ENCODE measurements around the gene ERC2.
"Not testable (repeated sequence)": the region's sequence is repeated elsewhere in the genome, so short reads cannot be mapped to it uniquely, and the experiment has no call there.

The ERC2 gene

DNA sequence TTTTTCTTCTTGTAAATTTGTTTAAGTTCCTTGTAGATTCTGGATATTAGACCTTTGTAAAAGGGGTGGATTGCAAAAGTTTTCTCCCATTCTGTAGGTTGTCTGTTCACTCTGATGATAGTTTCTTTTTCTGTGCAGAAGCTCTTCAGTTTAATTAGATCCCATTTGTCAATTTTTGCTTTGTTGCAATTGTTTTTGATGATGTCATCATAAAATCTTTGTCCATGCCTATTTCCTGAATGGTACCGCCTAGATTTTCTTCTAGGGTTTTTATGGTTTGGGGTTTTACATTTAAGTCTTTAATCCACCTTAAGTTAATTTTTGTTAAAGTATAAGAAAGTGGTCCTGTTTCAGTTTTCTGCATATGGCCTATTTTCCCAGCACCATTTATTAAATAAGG lies 401.9 kb downstream of the ERC2 start:
- not testable (repeated sequence) for DNase-seq (ENCODE audit: low read depth in 2 of 2)

DNA sequence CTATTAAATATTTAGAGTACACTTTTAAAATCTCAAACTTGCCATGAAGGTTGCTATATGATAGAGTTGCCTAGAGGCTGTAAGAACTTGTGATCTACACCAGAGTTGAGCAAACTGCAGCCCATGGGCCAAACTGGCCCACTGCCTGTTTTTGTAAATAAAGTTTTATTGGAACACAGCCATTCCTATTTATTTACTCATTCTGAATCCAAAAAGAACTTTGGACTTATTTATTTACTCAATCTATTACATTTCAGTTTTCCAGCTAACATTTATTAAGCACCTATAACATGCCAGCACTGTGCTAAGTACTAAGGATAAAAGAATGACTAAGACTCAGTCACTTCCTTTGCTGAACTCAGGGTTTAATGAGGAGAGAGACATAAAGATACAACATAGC lies 403.6 kb downstream of the ERC2 start:
- no peak for DNase-seq (ENCODE audit: low read depth in 2 of 2)

DNA sequence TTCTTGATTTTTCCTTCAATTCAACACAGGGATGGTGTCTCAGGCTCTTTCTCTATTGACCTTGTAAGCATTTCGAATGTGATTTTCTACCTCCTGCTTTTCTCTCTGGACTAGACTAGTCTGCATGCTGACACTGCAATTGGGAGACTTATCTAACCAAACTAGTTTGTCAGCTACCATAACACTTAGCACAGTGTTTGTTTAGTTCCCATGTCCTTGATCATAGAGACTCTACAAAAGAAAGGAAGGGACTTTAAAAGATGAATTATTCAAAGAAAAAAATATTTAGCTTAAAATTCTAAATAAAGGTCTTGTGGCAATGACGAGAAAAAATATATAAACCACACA lies 407.0 kb downstream of the ERC2 start:
- DNase-seq (ENCODE audit: low read depth in 2 of 2): no peak

DNA sequence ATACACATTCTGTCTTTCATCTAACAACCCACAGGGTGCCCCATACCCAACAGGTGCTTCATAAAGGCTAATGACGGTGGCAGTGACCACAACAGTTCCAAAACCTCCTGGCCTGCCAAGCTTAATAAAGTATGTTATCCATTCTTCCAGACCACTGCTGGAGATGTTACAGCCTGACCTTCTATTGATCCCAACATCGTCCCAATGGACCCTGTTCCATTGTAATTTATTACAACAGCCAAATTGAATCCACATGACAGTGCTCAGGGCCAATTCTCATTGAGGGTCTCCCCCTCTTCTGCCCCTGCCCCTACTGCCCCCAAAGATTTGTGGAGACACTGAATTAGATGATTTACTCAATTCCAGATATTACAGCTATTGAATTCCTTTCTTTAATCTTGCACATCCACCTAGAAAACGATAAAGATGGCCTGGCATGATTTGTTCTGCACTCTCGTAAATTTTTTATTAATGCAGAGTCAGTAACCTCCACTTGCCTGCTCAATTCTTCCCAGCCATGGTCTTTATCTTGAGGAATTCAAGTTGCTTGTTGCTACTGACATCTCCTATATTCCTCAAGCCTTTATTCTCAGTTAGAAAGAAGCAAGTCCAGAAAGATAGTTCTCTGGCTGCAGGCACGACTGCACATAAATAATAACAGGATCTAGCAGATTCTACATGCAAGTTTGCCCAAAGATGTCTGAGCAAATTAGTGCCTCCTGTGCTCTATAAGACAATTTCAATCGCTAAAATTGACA lies 407.6 kb downstream of the ERC2 start:
- DNase-seq (ENCODE audit: low read depth in 2 of 2): no peak

DNA sequence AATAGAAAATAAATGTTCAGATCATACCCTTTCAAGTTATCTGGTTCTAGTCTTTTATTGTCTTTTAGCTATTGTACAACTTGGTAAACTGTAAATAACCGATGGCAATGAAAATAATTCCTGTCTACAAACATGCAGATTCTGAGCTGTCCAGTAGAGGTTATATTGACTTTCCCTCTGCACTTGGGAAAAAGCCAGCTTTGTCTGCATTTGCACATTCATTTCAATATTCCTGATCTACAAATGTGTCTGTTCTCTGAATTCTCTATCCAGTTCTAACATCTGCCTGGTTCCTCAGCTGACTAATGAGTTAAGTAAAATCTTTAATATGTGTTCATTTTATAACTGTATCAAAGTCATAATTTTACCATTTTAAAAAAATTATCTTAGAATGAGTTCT lies 408.5 kb downstream of the ERC2 start:
- DNase-seq (ENCODE audit: low read depth in 2 of 2): no peak

DNA sequence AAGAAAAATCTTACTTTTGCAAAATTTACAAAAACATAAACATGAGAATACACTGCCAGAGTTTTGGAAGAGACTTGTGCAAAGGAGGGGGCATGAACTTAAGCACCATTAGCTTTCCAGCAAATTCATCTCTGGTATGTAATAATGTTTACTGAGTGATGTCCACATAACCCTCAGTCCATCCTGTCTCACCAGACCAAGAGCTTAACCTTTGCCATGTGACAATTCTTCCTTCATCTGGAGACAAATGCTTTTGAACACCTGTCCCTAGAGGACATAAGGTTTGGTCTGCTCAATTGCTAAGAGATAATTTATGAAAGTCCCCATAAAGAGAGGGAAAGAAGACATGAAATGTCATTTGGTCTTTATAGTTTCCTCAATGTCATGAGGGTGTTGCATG lies 412.3 kb downstream of the ERC2 start:
- no peak for DNase-seq (ENCODE audit: low read depth in 2 of 2)

DNA sequence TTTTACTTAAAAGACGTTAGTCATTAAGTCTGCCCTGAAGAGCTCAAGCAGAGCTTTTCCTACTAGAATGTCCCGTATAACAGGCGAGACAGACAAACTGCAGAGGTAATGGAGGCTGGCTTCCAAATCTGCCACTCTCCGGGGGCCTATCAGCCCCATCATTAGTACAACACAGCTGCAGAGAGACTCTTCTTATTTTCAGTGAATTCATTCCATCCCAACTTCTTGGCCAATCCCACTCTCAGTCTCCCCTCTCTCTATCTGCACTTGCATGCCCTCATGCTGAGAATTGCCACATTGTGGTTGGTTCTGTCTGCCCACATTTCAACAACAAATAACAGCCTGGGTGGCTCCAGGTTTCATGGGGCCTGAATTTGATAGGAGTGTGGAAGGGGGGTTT lies 412.7 kb downstream of the ERC2 start:
- DNase-seq (ENCODE audit: low read depth in 2 of 2): no peak

DNA sequence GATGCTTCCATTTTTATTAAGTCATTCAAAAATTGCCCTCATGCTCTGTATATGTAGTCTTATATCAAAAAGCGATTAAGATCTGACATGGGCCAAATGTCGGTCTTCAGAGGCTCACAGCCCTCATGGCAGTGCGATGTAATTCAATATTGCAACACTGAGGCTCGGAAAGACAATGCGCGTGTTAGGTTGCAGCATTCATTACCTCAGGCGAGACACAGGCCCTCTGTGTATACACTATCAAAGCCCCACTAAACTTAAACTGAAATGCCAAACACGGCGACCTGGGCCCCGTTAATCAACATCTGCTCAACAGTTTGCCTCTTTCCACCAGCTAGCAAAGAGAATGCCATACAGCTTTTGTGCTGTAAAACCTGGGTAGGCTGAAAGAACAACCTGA lies 413.4 kb downstream of the ERC2 start:
- DNase-seq (ENCODE audit: low read depth in 2 of 2): no peak

DNA sequence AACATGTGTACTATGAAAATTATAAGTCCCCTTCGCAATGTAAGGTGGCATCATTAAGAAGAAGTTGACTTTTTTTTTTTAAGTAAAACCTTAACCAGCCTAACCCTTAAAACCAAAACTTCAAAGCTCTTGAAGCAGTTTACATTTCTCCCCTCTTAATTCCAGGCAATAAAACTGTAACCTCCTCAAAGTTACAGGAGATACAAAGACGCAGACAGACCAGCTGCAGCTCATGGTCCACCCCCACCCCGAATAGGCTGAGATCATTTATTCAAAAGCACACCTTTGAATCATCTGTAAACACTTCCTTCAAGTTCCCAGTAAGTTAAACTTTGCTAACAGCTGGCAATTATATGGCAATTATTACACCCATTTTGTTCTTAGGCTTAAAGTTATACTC lies 414.5 kb downstream of the ERC2 start:
- DNase-seq (ENCODE audit: low read depth in 2 of 2): no peak

DNA sequence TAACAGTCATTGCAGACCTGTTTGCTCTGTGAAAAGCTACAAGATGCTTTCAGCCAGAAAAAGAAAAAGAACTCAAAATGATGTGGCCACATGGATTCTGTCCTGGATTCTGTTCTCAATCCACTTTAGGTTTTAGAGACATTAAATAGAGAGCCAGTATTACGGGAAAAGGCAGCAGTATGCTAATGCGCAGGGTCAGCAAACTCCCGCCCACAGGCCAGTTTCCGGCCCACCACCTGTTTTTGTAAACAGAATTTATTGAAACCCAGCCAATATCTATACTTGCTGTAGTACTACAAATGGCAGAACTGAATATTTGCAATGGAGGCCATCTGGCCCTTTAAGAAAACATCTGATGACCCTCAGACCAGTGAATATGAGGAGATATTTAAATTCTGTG lies 416.1 kb downstream of the ERC2 start:
- no peak for DNase-seq (ENCODE audit: low read depth in 2 of 2)

DNA sequence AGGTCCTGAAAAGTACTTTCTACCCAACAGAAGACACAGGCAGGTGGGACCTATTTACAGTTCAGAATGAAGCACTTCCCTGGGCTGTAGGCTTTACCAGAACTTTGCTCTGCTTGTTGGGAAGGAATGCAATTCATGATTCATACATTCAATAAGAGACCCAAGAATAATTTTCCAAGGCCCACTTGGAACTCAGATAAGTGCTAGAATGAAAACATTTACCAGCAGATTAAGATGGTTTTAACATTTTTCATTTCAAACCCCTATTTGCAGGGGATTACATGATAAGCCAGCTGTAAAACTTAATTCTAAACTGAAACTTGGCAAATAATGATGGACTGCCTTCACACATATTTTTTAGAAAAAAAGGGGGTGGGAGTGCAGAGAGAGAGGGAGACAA lies 417.2 kb downstream of the ERC2 start:
- DNase-seq (ENCODE audit: low read depth in 2 of 2): no peak

DNA sequence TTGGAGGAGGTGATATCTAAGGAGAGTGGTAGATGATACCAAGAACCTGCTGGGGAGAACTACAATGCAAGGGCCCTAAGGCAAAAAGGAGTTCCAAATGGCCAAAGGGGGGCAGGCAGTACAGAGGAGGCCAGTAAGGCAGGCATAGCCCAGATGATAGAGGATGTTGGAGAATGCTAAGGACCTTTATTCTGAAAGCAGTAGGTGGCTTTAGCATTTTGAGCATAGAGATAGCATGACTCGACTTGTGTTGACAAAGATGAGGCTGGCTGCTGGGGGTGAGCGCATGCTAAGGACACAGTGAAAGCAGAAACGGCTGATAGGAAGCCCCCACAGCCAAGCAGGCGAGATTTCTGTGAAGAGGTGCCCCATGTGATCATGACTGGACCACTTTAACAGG lies 419.3 kb downstream of the ERC2 start:
- DNase-seq (ENCODE audit: low read depth in 2 of 2): no peak

DNA sequence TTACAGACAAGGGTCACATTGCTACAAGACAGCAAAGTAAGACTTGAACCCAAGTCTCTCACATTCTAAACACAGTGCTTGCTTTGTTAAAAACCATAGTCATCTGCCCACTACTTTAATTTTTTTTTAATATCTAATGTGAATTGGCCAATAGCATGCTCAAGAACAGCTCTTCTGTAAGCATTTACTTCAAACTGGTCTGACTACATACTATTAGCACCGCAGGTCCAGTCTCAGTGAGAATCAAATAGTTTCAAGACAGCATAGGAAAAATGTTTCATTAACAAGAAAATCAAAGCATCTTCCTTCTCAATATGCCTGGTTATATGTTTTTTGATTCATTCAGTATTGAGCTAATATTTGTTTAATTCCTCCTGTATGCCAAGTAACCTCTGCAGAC lies 419.9 kb downstream of the ERC2 start:
- DNase-seq (ENCODE audit: low read depth in 2 of 2): no peak

DNA sequence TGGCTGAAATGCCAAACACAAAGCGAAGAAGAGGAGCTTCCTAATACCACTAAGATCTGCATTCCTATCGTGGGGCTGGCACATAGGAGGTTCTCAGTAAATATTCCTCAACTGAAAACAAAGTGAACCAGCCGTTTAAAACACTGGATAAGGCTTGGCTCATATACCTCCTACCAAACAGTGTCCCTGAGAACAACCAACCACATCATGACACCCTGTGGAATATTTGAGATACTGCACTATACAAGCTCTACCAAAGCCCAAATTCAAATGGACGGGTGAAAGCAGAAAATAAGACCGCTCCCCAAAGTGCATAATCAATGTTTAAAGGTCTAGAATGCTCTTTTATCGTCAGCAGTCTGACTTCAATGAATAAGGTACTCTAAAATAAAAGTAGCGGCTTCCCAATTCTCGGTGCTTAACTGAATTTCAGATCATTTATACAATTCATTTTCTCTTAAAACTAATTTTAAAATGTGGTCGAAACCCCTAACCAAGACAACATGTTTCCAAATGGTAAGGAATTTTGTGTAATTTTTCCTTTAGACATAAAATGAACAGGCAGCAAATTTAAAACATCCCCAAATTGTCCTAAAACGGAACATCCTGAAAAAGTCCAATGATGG lies 425.8 kb downstream of the ERC2 start:
- DNase-seq (ENCODE audit: low read depth in 2 of 2): no peak

DNA sequence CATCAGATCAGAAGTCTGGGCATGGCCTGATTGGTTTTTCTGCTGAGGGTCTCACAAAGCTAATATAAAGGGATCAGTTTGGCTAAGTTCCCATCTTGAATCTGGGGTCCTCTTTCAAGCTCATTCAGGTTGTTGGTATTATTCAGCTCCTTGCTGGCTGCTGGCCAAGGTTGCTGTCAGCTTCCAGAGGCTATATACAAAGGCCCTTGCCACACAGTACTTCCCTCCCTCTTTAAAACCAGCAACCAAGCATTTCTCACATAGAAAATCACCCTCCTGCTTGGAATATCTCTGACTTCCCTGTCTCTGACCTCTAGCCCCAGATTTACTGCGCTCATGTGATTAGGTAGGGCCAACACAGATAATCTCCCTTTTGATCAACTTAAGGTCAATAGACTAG lies 442.9 kb downstream of the ERC2 start:
- DNase-seq (ENCODE audit: low read depth in 2 of 2): no peak

DNA sequence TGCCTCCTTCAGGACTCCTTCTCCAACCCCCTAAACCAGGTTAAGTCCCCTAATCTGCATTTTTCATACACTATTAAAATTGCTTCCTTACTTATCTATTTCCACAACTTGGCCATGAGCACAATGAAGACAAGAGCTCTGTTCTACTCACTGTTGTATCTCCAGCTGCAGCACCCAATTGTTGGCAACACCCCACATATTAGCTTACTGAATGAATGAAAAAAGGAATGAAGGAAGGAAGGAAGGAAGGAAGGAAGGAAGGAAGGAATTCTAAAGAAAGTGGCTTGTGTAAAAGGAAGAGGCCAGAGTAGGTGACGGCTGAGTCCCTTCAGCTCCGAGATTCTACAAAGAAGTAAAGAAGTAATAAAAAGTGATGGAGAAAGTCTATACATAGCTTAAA lies 444.7 kb downstream of the ERC2 start:
- no peak for DNase-seq (ENCODE audit: low read depth in 2 of 2)

DNA sequence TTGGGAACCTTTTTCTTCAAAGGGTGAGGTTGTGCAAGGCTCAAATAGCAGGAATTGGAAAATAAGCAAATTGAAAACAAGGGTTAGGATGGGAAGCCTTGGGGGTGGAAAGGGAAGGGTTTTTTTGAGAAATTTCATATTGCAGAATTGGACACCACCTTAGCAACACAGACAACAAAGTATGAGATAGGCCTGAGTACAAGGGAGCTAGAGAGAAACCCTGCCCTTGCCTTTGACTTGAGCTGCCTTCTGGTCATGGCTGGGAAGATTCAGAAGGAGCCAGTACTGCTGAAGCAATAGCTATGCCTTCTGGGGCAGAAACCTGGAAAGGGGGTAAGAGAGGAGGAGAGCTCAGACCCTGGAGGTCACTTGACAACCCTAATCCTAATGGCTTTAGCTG lies 445.6 kb downstream of the ERC2 start:
- DNase-seq (ENCODE audit: low read depth in 2 of 2): no peak

DNA sequence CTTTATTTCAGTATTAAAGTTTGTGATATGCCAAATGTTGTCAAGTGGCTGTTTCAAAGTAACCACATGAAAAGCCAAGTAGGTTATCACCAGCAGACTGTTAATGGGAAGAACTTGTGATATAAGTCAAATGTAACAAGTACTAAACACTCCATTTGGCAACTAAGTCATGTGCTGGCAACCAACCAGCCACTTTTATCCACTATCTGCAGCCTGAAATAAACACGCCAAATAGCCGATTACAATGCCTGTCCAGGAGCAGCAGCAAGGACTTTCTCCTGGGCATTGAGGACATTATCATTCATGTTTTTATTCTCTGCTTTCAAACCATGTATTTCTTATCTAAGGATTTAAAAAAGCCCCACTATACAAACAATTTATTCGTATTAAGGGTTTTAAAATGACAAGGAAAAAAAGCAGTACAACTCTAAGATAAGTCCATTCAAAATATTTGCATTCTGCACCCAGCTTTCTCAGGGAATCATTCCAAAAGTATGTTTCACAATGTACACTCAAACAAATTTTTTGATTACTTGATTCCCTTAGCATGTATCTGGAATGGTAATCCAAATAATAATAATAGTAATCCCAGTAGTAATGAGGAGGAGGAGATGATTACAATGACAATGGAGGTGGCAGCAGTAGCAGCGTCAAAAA lies 448.6 kb downstream of the ERC2 start:
- DNase-seq (ENCODE audit: low read depth in 2 of 2): no peak

DNA sequence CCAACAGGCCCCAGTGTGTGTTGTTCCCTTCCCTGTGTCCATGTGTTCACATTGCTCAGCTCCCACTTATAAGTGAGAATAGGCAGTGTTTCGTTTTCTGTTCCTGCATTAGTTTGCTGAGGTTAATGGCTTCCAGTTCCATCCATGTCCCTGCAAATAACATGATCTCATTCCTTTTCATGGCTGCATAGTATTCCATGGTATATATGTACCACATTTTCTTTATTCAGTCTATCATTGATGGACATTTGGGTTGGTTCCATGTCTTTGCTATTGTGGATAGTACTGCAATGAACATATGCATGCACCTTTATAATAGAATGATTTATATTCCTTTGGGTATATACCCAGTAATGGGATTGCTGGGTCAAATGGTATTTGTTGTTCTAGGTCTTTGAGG lies 452.9 kb downstream of the ERC2 start:
- not testable (repeated sequence) for DNase-seq (ENCODE audit: low read depth in 2 of 2)

DNA sequence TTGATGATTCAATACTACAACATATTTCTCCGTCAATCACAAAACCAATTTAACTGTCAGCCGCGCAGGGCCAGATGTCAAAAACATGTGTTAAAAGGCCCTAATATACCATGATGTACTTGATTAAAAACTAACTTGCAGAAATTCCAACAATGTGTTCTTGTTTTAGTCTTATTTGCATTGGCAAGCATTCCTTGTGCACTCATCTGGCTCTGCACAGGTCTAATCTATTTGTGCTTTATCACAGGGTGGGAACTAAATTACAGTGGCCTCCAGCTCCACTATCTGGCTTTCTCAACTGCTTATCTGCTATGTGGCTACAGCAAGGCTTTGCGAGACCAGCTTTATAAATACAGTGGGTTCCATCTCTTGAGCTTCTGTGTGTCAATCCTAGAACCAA lies 455.5 kb downstream of the ERC2 start:
- no peak for DNase-seq (ENCODE audit: low read depth in 2 of 2)

DNA sequence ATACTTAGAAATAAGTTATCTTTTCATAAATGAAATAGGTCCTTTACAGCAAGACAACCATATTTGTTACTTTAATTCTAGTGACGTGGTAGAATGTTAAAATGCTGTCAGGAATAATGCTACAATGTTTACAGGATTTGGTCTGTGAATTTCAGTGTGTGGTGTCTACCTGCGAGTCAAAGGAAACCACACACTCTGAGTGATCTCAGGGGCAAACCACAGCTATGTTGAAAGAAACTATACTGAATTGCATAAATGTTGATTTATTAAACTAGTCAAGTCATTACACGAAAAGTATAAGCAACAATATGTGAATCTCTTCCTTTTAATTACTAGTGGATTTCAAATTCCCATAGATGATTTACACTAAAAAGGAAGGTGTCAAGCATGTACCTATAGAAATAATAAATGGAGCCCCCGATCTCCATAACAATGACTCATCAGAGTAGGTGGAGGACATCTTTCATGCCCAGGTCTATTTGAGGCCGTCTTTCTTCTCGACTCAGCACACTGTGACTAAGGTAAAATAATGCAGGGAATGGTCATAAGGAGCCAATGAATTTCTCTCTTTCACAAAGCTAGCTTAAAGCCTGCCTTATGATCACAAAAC lies 463.0 kb downstream of the ERC2 start:
- no peak for DNase-seq (ENCODE audit: low read depth in 2 of 2)

DNA sequence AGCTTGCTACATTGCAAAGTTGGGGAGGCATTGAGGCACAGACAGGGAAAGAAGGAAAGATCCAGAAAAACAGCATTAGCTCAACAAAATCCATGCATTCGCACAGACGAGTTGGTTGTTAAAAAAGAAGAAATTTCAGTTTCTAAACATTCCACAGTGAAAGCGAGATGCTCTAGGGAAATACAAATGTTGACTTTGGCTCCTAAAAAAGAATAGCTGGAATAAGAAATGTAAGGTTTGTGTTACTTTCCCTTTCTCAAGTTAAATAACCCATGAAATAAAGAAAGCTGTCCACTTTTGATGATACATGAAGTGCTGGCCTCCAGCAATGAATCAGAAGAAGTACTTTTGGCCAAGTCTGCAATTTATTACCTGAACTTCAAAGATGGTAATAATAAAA lies 465.1 kb downstream of the ERC2 start:
- no peak for DNase-seq (ENCODE audit: low read depth in 2 of 2)

DNA sequence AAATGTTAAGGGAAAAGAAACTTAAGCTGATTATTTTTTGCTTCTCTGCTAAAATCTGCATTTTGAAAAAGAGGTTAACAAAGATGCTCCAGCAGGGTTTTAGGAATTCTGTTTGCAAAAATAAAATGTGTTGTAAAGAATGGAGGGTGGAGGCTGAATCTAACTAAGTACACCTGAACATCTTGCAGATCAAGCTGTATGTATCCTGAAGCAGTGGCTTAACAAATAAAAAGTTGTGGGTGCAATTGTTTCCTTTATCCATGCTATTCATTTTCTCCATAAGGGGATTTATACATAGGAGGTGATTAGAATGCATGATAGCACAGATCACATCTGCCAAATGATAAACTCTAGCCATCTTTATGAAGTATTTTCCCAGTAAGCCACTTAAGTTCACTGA lies 466.3 kb downstream of the ERC2 start:
- DNase-seq (ENCODE audit: low read depth in 2 of 2): no peak

Measured in stimulated activated CD8-positive, alpha-beta memory T cell treated with anti-CD3 and anti-CD28 coated beads, Interleukin-7, amount 100 ng/mL, for 1 hour (primary cell).